ENCODE measurements around the gene DPH2.

Gene DPH2

GRCh38 chr1:43978264-43978550 lies 8.4 kb downstream of the DPH2 start:
- TF ChIP-seq ISL1 (CRISPR knock-in tag; IDR thresholded peaks at IDR 0.05) (no peak), OSR1 (CRISPR knock-in tag; IDR thresholded peaks at IDR 0.05) (no peak), GLIS3 (CRISPR knock-in tag; IDR thresholded peaks at IDR 0.05) (no peak), TSHZ2 (CRISPR knock-in tag; IDR thresholded peaks at IDR 0.05) (no peak), POU6F1 (CRISPR knock-in tag; IDR thresholded peaks at IDR 0.05; ENCODE audit: borderline replicate concordance, low read depth) (no peak), ZNF565 (CRISPR knock-in tag; conservative IDR thresholded peaks at IDR 0.05; ENCODE audit: low read depth) (no peak), RARB (CRISPR knock-in tag; IDR thresholded peaks at IDR 0.05) (no peak), PPARA (CRISPR knock-in tag; IDR thresholded peaks at IDR 0.05; ENCODE audit: borderline replicate concordance) (no peak), TCF4 (CRISPR knock-in tag; IDR thresholded peaks at IDR 0.05; ENCODE audit: borderline replicate concordance) (no peak), BACH2 (CRISPR knock-in tag; IDR thresholded peaks at IDR 0.05; ENCODE audit: borderline replicate concordance) (no peak), ZNF8 (CRISPR knock-in tag; IDR thresholded peaks at IDR 0.05) (no peak), ZC3H10 (CRISPR knock-in tag; IDR thresholded peaks at IDR 0.05) (no peak)
- no peak for ATAC-seq

GRCh38 chr1:43978551-43979260 lies 8.9 kb downstream of the DPH2 start, which contains the start of gene B4GALT2:
Gene B4GALT2, plus strand, starts transcription at chr1:43979210. Its CDS starts 1,951 bp downstream, at chr1:43981161.
- TF ChIP-seq PATZ1 (CRISPR knock-in tag; IDR thresholded peaks at IDR 0.05; ENCODE audit: borderline replicate concordance) (no peak), TOX (CRISPR knock-in tag; IDR thresholded peaks at IDR 0.05; ENCODE audit: borderline replicate concordance) (no peak), SNAI2 (CRISPR knock-in tag; IDR thresholded peaks at IDR 0.05) (no peak), BACH2 (CRISPR knock-in tag; IDR thresholded peaks at IDR 0.05; ENCODE audit: borderline replicate concordance) (no peak), ISL1 (CRISPR knock-in tag; IDR thresholded peaks at IDR 0.05) (no peak), OSR1 (CRISPR knock-in tag; IDR thresholded peaks at IDR 0.05) (no peak), ZFP30 (CRISPR knock-in tag; IDR thresholded peaks at IDR 0.05) (no peak), ZNF8 (CRISPR knock-in tag; IDR thresholded peaks at IDR 0.05) (no peak), CSRNP3 (CRISPR knock-in tag; IDR thresholded peaks at IDR 0.05) (no peak), TSHZ2 (CRISPR knock-in tag; IDR thresholded peaks at IDR 0.05) (no peak), TCF4 (CRISPR knock-in tag; IDR thresholded peaks at IDR 0.05; ENCODE audit: borderline replicate concordance) (no peak), ZNF565 (CRISPR knock-in tag; conservative IDR thresholded peaks at IDR 0.05; ENCODE audit: low read depth) (no peak), ZC3H10 (CRISPR knock-in tag; IDR thresholded peaks at IDR 0.05) (no peak), PPARA (CRISPR knock-in tag; IDR thresholded peaks at IDR 0.05; ENCODE audit: borderline replicate concordance) (no peak)
- no peak for ATAC-seq

GRCh38 chr1:43979261-43979527 lies 9.4 kb downstream of the DPH2 start:
- no peak for ATAC-seq
- TF ChIP-seq CSDC2 (CRISPR knock-in tag; IDR thresholded peaks at IDR 0.05) = no peak
- no peak for TF ChIP-seq ZNF565 (CRISPR knock-in tag; conservative IDR thresholded peaks at IDR 0.05; ENCODE audit: low read depth)
- no peak for TF ChIP-seq ESRRG (CRISPR knock-in tag; IDR thresholded peaks at IDR 0.05)
- no peak for TF ChIP-seq SNAI2 (CRISPR knock-in tag; IDR thresholded peaks at IDR 0.05)
- no peak for TF ChIP-seq PATZ1 (CRISPR knock-in tag; IDR thresholded peaks at IDR 0.05; ENCODE audit: borderline replicate concordance)
- no peak for TF ChIP-seq TSHZ2 (CRISPR knock-in tag; IDR thresholded peaks at IDR 0.05)
- no peak for TF ChIP-seq BACH2 (CRISPR knock-in tag; IDR thresholded peaks at IDR 0.05; ENCODE audit: borderline replicate concordance)
